Measurements from ENCODE around the gene SEMA5A. TPM values are rescaled to one million over a fixed set of nuclear protein-coding genes. Genes with fewer than 3 reads are reported as not detected.
A peak's percentile ranks its signal among the peaks of the same experiment; 100 is the strongest.

Gene SEMA5A
- polyA plus RNA-seq, 3 donors = not detected

DNA sequence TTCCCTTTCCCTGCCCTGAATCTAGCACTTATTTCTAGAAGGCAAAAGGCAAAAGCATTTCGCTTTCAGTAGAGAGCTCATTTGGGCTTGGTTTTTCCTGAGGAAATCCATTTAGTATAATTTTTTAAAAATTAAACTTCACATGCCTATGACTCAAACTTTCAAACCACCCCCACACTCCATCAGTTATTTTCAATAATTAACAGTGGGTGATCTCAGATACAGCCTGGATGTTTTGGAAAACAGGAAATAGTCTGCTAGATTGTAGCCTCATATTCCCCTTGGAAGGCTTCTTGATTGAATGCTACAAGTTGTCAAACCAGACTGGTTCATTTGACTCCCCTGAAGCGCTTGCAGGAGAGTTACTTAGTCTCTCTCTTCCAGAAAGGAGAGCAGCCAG lies 40.6 kb downstream of the SEMA5A start:
- Histone ChIP-seq H3K4me3 (replicated peaks in 1 of 3; ENCODE audit: low read depth in 2 of 3, low read length in 3 of 3) (no peak overlapping the region), H3K9me3 (replicated peaks in 1 of 2; ENCODE audit: control insufficient read depth in 1 of 2, insufficient read depth in 1 of 2, low read length in 2 of 2) (no peaks in the 10 kb centered on the region), H4K20me1 (ENCODE audit: insufficient read depth, low read length) (no peaks in the 10 kb centered on the region), H3K9ac (ENCODE audit: insufficient read depth, low read length, poor library complexity, severe bottlenecking) (no peak overlapping the region), H3K27ac (ENCODE audit: low read depth in 1 of 2, low read length in 2 of 2) (no peak overlapping the region), H3K36me3 (replicated peaks in 1 of 2; ENCODE audit: control insufficient read depth in 1 of 2, insufficient read depth in 2 of 2, low read length in 2 of 2) (no peaks in the 10 kb centered on the region), H3K27me3 (ENCODE audit: control insufficient read depth in 2 of 2, insufficient read depth in 2 of 2, low read length in 2 of 2) (no peaks in the 10 kb centered on the region), H3K79me2 (ENCODE audit: insufficient read depth, low read length) (no peaks in the 10 kb centered on the region), H2AFZ (ENCODE audit: insufficient read depth, low read depth, low read length, poor library complexity, severe bottlenecking) (no peak overlapping the region), H3K4me2 (replicated peaks; ENCODE audit: extremely low read depth, low read length, poor library complexity, severe bottlenecking) (no peak overlapping the region), H3K4me1 (ENCODE audit: control insufficient read depth in 1 of 2, insufficient read depth in 2 of 2, low read length in 2 of 2) (no peaks in the 10 kb centered on the region)
- Mint-ChIP-seq H3K27ac (no peak overlapping the region), H3K9me3 (peaks cover 0 to 8% (median 3%) of the 10 kb centered on the region in 7 donors), H3K36me3 (no peaks in the 10 kb centered on the region), H3K27me3 (ENCODE audit: low read depth in 3 of 3) (peaks cover 0 to 3% (median 2%) of the 10 kb centered on the region in 3 donors), H3K4me3 (no peak overlapping the region), H3K4me1 (no peaks in the 10 kb centered on the region)
- TF ChIP-seq, protein P1, sequence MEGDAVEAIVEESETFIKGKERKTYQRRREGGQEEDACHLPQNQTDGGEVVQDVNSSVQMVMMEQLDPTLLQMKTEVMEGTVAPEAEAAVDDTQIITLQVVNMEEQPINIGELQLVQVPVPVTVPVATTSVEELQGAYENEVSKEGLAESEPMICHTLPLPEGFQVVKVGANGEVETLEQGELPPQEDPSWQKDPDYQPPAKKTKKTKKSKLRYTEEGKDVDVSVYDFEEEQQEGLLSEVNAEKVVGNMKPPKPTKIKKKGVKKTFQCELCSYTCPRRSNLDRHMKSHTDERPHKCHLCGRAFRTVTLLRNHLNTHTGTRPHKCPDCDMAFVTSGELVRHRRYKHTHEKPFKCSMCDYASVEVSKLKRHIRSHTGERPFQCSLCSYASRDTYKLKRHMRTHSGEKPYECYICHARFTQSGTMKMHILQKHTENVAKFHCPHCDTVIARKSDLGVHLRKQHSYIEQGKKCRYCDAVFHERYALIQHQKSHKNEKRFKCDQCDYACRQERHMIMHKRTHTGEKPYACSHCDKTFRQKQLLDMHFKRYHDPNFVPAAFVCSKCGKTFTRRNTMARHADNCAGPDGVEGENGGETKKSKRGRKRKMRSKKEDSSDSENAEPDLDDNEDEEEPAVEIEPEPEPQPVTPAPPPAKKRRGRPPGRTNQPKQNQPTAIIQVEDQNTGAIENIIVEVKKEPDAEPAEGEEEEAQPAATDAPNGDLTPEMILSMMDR (IDR thresholded peaks at IDR 0.05) = no peak
- intact Hi-C loops (cut with micrococcal nuclease) = no loop called here
- DNase-seq = no peak
- no CpG with 5 or more reads among the region's 2 CpGs for WGBS (ENCODE audit: insufficient coverage)

DNA sequence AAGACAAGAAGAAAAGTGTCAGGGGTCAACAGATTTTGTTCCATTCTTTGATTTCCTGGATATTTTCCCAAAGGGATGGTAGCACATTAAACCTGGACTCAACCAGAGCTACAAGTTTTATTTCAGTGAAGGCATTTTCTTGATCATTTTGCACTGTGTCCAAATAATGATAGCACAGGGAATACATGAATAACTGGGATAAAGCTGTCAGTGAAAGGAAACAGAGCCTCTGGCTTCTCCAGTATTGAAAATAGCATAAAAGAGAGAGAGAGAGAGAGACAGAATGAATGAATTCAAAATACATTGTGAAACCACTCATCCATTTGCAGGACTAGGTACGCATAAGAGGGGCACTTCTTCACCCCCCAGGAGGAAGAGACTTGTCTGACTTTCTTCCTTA lies 43.0 kb downstream of the SEMA5A start:
- H3K36me3 Mint-ChIP-seq = no peaks in the 10 kb centered on the region
- Histone ChIP-seq H3K27ac (ENCODE audit: low read depth in 1 of 2, low read length in 2 of 2) (no peak overlapping the region), H3K4me1 (ENCODE audit: control insufficient read depth in 1 of 2, insufficient read depth in 2 of 2, low read length in 2 of 2) (no peaks in the 10 kb centered on the region), H3K9me3 (replicated peaks in 1 of 2; ENCODE audit: control insufficient read depth in 1 of 2, insufficient read depth in 1 of 2, low read length in 2 of 2) (no peaks in the 10 kb centered on the region), H3K79me2 (ENCODE audit: insufficient read depth, low read length) (no peaks in the 10 kb centered on the region), H4K20me1 (ENCODE audit: insufficient read depth, low read length) (no peaks in the 10 kb centered on the region), H3K4me2 (replicated peaks; ENCODE audit: extremely low read depth, low read length, poor library complexity, severe bottlenecking) (no peak overlapping the region), H3K27me3 (ENCODE audit: control insufficient read depth in 2 of 2, insufficient read depth in 2 of 2, low read length in 2 of 2) (no peaks in the 10 kb centered on the region), H3K4me3 (replicated peaks in 1 of 3; ENCODE audit: low read depth in 2 of 3, low read length in 3 of 3) (no peak overlapping the region), H3K9ac (ENCODE audit: insufficient read depth, low read length, poor library complexity, severe bottlenecking) (no peak overlapping the region), H3K36me3 (replicated peaks in 1 of 2; ENCODE audit: control insufficient read depth in 1 of 2, insufficient read depth in 2 of 2, low read length in 2 of 2) (no peaks in the 10 kb centered on the region), H2AFZ (ENCODE audit: insufficient read depth, low read depth, low read length, poor library complexity, severe bottlenecking) (no peak overlapping the region)
- DNase-seq = no peak
- H3K27ac Mint-ChIP-seq = peak overlapping the region in 1 of 7 donors; percentile 60
- TF ChIP-seq, protein P1 (IDR thresholded peaks at IDR 0.05) = no peak
- 60% methylated on average over 1 of the region's 1 CpG for WGBS (ENCODE audit: insufficient coverage)
- H3K4me1 Mint-ChIP-seq = no peaks in the 10 kb centered on the region
- intact Hi-C loops (cut with micrococcal nuclease) = no loop called here
- peaks cover 0 to 3% (median 2%) of the 10 kb centered on the region in 7 donors for H3K9me3 Mint-ChIP-seq
- no peak overlapping the region for H3K4me3 Mint-ChIP-seq
- H3K27me3 Mint-ChIP-seq (ENCODE audit: low read depth in 3 of 3) = peaks cover 0 to 2% (median 0%) of the 10 kb centered on the region in 3 donors
